H1 (cell line): ENCODE measurements around the gene RBM15B.

ENCODE experiments used
- ASH2L ChIP-seq: fragments of 200-600, 300-600 bp; sonication (generic); IDR thresholded peaks from one replicate; pipeline ENCODE4 v1.7.1; 2017; ENCODE audit warnings: low read length
- CBX8 ChIP-seq: fragments of 300-800, 300-1000 bp; sonication (generic); IDR thresholded peaks from 2 replicates; pipeline ENCODE4 v1.7.1; 2016; ENCODE audit warnings: low read depth, low read length, borderline replicate concordance
- CTCF ChIP-seq, 3 experiments: IDR thresholded peaks; 1 replicate in 2 of 3; 2 replicates in 1 of 3; pipeline versions ENCODE4 v1.5.1 to v1.6.1; 2011; ENCODE audit warnings: low read length in 3 of 3, mild to moderate bottlenecking in 3 of 3, inconsistent platforms in 2 of 3, low read depth in 1 of 3, moderate library complexity in 1 of 3; ENCODE audit not compliant: insufficient read depth in 1 of 3; ENCODE audit errors: control extremely low read depth in 1 of 3
- E2F6 ChIP-seq: IDR thresholded peaks from 2 replicates; pipeline ENCODE4 v1.6.1; 2012; ENCODE audit warnings: inconsistent platforms
- EZH2 ChIP-seq: fragments of 200-600 bp; sonication (generic); IDR thresholded peaks from 2 replicates; pipeline ENCODE4 v1.7.1; 2012; ENCODE audit warnings: low read depth, mild to moderate bottlenecking, moderate library complexity, low read length, inconsistent platforms; ENCODE audit not compliant: severe bottlenecking
- GABPA ChIP-seq: IDR thresholded peaks from 2 replicates; pipeline ENCODE4 v1.6.1; 2011; ENCODE audit warnings: mild to moderate bottlenecking, low read length, moderate library complexity, borderline replicate concordance; ENCODE audit not compliant: insufficient read depth
- GTF2F1 ChIP-seq: IDR thresholded peaks from 2 replicates; pipeline ENCODE4 v1.6.1; 2012; ENCODE audit warnings: low read depth, low read length, improper control_type of control experiment, borderline replicate concordance
- NRF1 ChIP-seq: IDR thresholded peaks from 2 replicates; pipeline ENCODE4 v1.6.1; 2011; ENCODE audit warnings: mild to moderate bottlenecking, low read depth, low read length, improper control_type of control experiment
- POLR2A ChIP-seq, 2 experiments: IDR thresholded peaks; 1 replicate in 1 of 2; 2 replicates in 1 of 2; pipeline ENCODE4 v1.6.1; 2011; ENCODE audit warnings: low read depth in 2 of 2, low read length in 2 of 2, mild to moderate bottlenecking in 2 of 2; ENCODE audit errors: control extremely low read depth in 1 of 2
- POLR2AphosphoS5 ChIP-seq: IDR thresholded peaks from 2 replicates; pipeline ENCODE4 v1.6.1; 2011; ENCODE audit warnings: low read depth, low read length
- RAD21 ChIP-seq, 2 experiments: IDR thresholded peaks in 1 of 2; conservative IDR thresholded peaks in 1 of 2; 2 replicates each; pipeline ENCODE4 v1.6.1; 2011; ENCODE audit warnings: low read depth in 2 of 2, low read length in 2 of 2, improper control_type of control experiment in 1 of 2, inconsistent platforms in 1 of 2, mild to moderate bottlenecking in 1 of 2, moderate library complexity in 1 of 2
- RBBP5 ChIP-seq: IDR thresholded peaks from 2 replicates; pipeline ENCODE4 v1.7.1; 2012; ENCODE audit warnings: low read depth, mild to moderate bottlenecking, inconsistent platforms, low read length, moderate library complexity, borderline replicate concordance
- SRF ChIP-seq: IDR thresholded peaks from 2 replicates; pipeline ENCODE4 v1.6.1; 2011; ENCODE audit warnings: mild to moderate bottlenecking, low read depth, low read length, moderate library complexity
- ZNF274 ChIP-seq: IDR thresholded peaks from 2 replicates; pipeline ENCODE4 v1.7.0; 2012; ENCODE audit warnings: low read length, borderline replicate concordance; ENCODE audit errors: extremely low read depth

- TF ChIP-seq POLR2AphosphoS5 = no peak
- TF ChIP-seq SRF = no peak
- TF ChIP-seq GTF2F1 = no peak
- TF ChIP-seq CTCF (IDR thresholded peaks at IDR 0.05; ENCODE audit: control extremely low read depth in 1 of 3, insufficient read depth in 1 of 3, low read depth in 1 of 3, low read length in 3 of 3) = no peak
- no peak for TF ChIP-seq RAD21 (IDR thresholded peaks at IDR 0.05 in 1 of 2, conservative IDR thresholded peaks at IDR 0.05 in 1 of 2; ENCODE audit: low read depth in 2 of 2, low read length in 2 of 2)
- TF ChIP-seq ASH2L = no peak
- no peak for TF ChIP-seq E2F6
- TF ChIP-seq NRF1 = no peak
- TF ChIP-seq EZH2 = no peak
- TF ChIP-seq POLR2A (IDR thresholded peaks at IDR 0.05; ENCODE audit: control extremely low read depth in 1 of 2, low read depth in 2 of 2, low read length in 2 of 2) = no peak
- TF ChIP-seq GABPA = no peak
- no peak for TF ChIP-seq CBX8
- no peak for TF ChIP-seq ZNF274
- no peak for TF ChIP-seq RBBP5
These were observed 13.0 kb upstream of the RBM15B start for GRCh38 chr3:51378065-51378464.
